NCI-H2227 (cell line): ENCODE results near the gene MAPRE2.
A peak's percentile ranks its signal among the peaks of the same experiment; 100 is the strongest.
"Not testable (repeated sequence)": the region's sequence is repeated elsewhere in the genome, so short reads cannot be mapped to it uniquely, and the experiment has no call there.

Source experiments
- DNase-seq: peaks from one replicate; lab custom pipeline; 2025; ENCODE audit not compliant: unreplicated experiment; lab: John Stamatoyannopoulos, UW

MAPRE2 gene

DNA sequence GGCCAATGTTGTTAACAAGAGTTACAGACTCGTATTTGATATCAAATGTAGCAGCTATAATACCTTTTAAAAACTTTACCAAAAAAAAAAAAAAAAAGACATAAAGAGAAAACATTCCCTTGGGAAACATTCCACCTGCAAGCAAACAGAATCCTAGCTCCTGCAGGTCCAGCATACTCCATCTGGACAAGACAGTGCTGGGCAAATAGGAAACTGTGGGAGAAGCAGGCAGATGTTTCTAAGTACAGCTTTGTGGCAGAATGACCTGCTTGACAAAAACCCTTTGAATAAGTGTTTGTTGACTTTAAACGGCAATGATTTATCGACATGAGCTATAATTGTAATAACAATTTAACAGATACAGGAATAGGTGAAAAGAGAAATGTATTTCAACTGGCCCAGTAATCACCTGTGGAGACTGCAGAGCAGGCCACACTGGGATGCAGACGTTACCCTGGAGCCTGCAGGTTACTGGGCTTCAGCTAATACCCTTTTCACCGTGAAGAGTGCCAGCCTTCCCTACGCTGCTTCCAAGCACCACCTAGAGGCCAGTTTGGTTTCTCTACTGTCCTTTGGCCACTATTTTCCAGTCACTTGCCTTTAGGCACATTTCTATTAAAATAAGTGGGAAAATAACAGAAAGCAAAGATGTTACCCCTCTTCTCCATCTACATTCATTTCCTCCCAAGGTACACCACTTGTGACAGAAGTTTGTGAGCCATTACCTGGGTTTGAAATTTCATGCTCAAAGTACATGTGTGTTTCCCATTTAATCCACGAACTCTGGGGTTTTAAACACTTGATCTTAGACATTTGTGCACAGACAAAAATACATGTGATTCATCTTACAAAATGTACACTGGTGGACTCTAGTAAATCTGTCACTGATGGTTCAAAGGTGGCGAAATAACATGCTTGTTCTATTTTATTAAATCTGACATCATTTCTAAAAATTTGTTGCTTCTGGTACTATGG is 102.7 kb downstream of the MAPRE2 start:
- peak; percentile 91 for DNase-seq

DNA sequence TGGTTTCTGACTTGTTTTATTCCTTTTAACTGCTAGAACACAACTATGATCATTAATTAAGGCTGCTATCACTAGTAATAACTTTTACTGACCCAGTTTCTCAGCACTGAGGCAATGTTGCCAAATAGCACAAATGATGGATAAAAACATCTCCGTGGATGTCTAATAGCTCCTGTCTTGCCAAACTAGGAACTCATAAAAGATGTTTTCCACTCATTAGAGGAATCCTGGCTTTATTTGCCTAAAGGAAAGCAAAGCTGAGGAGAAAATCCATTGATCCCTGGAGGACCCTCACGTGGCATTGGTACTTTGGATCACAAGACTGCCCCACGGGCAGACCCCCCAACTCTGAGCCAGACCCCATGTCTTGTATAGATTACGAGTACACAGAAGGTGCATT is 103.5 kb downstream of the MAPRE2 start:
- no peak for DNase-seq

DNA sequence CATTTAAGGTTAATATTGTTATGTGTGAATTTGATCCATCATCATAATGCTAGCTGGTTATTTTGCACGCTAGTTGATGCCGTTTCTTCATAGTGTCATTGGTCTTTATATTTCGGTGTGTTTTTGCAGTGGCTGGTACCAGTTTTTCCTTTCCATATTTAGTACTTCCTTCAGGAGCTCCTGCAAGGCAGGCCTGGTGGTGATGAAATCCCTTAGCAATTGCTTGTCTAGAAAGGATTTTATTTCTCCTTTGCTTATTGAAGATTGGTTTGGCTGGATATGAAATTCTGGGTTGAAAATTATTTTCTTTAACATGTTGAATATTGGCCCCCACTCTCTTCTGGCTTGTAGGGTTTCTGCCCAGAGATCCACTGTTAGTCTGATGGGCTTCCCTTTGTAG is 109.0 kb downstream of the MAPRE2 start:
- DNase-seq, result not testable (repeated sequence)

DNA sequence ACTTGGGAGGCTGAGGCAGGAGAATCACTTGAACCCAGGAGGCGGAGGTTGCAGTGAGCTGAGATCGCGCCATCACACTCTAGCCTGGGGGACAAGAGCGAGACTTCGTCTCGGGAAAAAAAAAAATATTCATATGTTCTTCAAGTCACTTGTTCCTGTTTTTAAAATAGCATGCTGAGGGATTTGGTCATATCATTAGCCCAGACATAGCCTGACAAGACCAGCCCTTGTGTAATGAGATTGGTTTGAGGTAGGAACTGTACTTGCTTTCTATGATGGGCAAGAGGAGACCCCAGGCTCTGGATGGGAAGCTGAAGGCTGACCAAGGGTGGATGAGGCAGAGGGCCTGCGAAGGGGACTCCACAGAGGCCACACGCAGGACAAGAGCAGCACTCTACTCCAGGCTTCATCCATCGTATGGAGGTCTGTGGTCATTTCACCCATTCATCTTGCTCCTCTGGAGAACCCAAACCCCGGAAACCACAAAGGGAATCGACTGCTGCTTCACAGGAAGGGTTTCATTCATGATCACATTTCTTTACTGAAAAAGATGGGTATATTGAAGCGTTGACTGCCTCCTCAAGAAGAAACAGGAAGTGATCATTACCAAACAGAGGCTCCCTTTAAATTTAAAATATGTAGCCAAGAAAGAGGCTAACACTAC is 112.5 kb downstream of the MAPRE2 start:
- no peak for DNase-seq

DNA sequence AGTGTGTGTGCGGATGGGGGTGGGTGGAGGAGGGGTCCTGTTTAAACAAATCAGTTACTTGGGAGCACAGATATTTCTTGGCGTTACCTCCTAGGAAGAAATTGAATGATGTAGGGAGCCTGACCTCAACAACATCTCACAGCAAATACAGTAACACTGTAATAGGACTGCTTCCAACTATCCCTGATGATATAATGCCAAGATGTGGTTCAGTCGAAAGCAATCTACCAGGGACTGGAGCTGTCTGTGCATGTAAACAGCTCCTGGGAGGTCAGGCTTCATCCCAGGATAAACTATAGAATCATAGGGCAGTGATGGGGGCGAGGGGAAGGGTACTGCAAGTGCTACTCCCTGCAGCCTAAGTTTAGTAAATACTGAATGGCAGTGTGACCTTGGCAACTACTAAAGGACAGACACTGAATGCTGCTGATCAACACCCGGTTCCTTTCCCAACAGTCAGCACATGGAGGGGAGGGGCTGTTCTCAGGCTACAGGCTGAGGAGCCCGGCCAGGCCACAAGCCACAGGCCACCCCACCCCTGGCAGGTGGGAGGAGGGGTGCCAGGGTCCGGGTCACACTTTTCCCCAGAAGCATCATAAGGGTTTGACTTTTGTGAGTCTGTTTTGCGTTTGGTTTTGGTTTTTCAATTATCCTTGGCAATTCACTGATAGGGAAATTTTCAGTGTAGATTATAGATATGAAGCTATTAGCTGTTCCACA is 114.3 kb downstream of the MAPRE2 start:
- no peak for DNase-seq

DNA sequence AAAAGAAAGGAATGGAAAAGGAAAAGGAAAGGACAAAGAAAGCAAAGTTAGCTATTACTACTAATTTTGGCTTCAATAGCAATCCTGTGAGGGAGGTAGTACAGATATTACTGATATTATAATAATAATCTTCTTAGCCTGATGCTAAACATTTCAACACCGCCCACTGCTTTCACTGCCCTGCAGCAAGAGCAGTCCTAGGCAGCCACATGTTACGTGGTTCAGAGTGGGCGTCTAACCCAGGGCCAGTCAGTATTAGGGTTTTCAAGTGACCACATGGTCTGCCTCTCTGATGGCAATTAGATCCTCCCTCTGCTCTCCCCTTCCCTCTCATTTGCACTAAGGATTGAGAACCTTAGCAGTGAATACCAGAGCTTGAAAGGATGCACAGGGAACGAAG is 116.0 kb downstream of the MAPRE2 start:
- DNase-seq, result no peak

DNA sequence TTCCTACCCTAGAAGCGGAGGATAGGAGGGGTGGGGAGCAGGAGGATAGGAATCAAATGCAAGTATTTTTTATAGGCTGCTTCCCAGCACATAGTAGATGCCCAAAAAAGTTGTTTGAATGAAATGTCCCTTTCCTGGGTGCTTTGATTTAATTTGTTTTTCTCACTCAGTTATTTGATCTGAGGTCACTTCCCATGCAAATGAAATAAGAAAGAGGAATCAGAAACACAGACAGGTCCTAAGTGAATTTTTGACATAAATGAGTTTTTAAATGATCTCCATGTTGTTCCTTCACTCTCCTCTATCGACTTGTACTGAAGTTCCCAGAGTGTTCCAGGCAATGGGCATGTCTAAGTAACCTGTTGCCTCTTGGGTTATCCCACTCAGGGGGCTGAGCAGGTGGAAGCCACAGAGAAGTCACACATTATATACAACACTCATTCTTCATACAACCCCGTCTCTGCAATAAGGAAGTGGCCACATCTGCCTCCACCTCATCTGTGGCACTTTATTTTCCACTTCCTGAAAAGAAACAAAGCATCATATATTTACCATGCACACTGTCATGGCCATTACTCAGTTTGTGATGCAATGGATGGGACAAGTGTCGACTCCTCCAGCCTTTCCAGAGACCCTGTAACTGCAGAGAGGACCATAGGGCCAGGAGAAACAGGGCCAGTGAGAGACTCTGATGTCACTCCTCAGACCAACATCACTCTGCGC is 117.7 kb downstream of the MAPRE2 start:
- DNase-seq, result no peak

DNA sequence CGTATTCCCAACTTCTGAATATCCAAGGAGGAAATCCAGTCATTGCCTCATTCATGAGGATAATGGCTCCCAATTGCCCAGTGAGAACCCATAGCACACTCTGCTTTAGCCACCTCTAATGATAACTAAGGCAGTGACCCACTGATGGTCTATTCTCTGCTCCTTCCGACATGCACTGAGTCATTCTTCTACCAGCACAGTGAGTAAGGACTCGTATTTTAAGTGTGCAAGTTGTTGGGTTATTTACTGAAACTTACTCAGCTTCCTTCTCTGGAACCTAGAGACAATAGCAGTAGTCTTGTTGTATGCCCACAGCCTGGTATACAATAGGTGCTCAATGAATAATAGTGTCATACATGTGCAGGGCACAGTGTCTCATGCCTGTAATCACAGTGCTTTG is 118.6 kb downstream of the MAPRE2 start:
- DNase-seq, result no peak

DNA sequence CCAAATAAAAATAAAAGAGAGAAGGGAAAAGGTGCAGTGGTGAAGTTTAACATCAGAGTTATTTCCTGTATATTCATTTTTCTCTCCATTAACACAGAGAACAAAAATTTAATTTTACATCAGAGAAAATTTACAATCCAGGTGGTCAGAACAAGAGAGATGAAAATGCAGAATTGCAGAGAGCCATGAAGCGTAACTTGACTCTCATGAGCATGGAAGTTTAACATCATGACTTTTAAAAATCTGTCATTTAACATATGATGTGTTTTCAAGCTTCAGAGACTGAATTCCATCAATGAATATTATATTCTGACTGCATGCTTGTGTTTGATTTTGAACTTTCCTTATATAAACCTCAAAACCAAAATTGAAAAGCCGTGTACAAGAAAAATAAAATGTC is 120.3 kb downstream of the MAPRE2 start:
- no peak for DNase-seq

DNA sequence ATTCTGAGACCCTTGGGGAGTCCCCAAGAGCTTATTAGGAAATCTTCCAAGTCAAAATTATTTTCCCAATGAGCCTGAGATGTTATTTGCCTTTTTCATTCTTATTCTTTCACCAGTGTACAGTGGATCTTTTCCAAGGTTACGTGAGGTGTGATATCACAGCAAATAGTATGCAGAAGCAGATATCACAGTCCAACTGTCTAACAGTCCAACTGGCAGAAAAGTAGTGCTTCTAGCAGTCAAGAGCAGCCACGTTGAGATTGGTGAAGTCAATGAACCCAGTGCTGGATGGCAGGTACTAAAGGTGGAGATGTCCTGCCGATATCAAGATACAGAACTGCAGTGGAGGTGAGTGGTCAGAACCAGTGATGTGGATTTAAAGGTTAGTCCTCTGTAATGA is 120.7 kb downstream of the MAPRE2 start:
- DNase-seq, result no peak

DNA sequence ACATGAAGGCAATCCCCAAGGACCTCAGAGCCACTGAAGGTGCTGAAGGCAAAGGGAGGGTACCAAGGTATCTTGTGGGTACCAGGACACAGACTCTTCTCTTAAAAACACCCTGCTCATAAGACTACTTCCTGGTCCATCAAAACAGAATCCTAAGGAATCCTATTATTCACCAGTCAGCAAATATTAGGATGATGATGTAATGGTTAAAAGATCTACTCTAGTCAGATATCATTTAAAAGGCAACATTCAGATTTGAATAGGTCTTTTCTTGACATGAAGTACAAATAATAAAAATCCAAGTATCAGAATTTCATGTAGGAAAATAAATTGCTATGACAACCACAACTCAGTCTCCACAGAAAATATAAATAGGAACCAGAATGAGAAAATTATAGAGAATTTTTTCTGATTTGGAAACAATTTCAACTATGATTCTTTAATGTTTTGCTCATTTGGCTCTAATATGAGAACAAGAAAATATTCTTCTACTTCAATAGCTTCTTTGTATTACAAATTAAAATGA is 121.9 kb downstream of the MAPRE2 start:
- DNase-seq, result no peak

DNA sequence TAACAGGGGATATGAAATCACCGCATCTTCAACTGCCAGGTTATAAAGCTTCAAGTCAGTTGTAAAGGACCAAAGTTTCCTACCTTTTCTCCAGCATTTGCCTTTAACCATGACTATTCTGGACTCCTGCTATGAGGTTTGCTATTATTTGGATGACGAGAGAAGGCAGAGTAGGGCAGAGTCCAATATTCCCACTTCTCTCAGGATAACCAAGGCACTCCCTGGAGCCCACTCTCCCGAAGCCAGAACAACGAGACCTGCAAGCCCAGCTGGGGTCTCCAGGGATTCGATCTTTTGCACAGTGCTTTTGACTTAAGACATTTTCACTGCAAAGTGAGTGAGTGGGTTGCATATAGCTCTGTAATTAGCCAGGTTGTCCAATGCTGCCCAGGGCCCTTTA is 122.5 kb downstream of the MAPRE2 start:
- DNase-seq, result no peak

DNA sequence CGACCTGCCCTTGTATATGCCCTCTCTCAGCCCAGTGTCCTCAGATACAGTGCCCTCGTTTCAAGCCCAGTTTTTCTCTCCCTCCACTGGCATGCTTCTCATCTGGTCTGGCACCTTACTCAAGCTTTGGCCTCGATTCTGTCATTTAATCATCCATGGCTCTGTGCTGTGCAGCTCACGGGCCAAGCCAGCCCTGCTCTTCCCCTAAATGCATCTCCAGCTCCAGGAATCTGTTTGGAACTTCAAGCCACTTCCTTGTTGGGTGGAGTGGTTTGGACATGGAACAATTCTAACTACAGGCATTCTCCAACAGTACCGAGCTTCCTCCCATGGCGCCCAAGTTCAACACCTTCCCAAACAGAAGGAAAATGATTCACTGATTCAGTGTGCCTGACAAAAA is 122.9 kb downstream of the MAPRE2 start:
- no peak for DNase-seq

DNA sequence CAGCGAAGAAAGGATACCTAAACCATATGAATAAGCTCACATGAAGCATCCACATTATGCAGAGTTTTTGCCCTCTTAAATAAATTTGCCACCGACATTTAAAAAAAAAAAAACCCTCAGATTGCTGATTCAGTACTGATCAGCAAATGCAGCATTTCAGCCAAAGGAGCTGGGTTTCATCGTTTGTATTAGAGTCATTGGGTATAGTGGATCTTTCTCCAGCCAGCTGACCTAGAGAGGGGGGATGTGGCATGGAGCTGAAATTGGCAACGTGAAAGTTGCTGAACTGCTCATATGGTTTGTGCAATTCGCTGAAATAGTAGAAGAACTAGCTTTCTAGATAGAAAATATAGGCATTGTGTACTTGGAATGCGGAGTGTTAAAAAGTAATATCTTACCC is 126.1 kb downstream of the MAPRE2 start:
- DNase-seq, result no peak

DNA sequence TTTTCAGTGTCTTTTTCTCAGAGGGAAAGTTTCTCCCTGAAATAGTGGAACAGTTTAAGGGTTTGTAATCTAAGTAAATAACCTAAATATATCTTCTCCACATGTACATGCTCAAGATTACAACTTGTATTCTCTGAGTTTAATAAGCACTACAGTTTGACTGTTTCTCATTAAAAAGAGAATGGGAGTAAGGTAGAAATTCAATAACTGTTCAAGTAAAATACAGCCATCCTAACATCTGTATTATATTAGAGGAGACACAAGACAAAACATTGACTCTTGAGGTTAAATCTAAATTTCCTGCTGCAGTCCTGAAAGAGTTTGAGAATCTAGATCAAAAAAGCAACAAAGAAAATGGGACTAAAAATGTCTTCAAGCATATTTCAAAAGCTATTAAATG is 126.6 kb downstream of the MAPRE2 start:
- no peak for DNase-seq

DNA sequence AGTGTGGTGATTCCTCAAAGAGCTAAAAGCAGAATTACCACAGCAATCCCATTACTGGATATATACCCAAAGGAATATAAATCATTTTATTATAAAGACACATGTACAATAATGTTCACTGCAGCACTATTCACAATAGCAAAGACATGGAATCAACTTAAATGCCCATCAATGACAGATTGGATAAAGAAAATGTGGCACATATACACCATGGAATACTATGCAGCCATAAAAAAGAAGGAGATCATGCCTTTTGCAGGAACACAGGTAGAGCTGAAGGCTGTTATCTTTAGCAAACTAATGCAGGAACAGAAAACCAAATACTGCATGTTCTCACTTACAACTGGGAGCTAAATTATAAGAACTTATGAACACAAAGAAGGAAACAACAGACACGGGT is 129.1 kb downstream of the MAPRE2 start:
- not testable (repeated sequence) for DNase-seq

DNA sequence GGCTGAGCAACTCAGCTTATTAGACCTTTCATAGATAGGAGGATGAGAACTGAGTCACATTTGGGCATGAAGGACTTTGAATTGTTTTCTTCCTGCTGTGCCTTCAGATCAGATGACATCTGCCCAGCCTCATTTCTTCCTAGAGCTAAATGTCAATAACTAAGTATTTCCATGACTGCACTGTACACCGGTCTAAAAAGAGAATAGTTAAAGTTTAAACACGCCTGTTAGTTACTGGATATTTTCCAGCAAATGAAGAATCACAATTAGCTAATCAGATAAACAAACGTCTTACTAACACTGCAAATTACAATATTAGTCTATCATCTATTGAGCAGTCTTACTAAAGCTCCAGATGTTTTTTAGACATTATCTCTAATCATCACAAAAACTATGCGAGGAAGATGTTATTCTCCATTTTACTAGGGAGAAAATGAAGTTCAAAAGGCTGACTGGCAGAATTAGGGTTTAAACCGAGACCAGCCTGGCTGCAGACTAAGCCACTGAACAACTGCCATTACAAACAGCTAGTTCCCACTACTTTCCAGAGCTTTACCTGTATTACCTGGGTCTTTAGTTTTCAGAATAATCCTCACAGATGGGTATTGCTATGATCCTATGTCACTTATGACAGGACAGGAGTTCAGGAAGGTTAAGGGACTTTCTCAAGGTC is 130.2 kb downstream of the MAPRE2 start:
- DNase-seq, result no peak

DNA sequence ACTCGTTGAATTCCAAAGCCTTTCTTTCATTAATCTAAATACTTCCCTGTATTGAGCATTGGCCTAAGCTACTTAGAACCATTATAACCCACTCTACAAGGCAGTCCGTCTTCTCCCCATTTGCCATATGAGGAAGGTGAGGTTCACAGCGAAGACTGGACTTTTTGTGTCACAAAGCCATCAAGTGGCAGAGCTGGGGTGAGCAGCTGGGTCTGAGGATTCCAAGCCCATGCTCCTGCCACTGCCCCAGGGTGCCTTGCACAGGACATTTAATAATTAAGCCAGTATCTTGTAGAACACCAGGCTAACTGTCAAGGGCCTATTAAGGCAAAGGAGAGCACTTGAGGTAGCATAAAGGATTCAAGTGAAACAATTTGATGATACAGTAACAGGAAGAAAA is 130.8 kb downstream of the MAPRE2 start:
- DNase-seq, result peak; percentile 59

DNA sequence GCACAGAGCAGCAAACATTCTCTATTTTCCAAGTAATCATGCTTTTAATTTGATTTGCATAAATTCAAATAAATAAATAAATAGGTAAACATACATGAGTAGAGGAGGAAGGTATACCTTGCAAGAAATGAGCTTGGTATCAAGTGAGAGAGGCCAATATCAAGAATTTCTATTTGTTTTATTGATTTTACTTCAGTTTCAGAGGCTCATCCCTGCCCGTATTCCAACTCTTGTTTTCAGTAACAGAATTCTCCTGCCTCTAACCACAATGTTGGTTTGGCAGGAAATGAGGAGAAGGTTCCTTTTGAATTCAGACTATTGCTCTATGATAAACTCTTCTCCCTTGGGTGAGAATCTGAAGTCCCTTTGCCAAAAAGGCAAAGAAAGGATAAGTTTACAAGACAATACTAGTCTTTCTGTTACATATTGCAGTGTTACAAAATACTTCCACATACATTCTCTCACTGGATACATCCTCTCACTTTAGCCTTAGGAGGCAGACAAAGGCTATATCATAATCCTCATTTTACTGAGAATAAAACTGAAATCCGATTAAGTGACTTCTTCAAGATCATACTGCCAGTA is 131.3 kb downstream of the MAPRE2 start:
- DNase-seq, result no peak
